Measurements from ENCODE around the gene CPN2. TPM values are rescaled to one million over a fixed set of nuclear protein-coding genes. Genes with fewer than 3 reads are reported as not detected.
A peak's percentile ranks its signal among the peaks of the same experiment; 100 is the strongest.

CPN2 gene
- total and polyA plus RNA-seq, 2 of the 13 experiments (the other 11 are each of a cell fraction or from before 2014, with no cell fraction given) = 26.7 to 27.7 TPM

DNA sequence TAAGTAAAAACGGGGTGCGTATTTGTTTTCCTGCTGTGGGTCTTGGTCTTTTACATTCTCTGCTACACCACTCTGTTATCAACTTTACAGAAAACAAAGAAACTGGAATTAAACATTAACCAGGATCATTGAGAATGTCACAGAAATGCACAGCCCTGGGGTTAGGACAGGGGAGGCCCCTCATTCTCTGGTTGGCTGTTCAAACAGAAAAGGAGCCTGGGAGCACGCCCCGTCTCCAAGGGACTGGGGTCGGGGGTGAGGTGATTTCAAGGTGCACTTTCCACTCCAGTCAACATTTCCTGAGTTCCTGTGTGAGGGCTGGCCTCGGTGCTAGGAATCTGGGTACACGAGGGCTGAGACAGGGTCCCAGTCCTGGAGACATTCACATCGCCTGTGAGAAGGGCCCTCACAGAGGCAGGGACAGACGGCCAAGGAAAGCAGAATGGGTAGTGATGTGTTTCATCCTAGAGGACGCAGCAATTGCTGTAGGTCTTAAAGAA is 30.3 kb downstream of the CPN2 start (continued):
- TF ChIP-seq ATF4 (CRISPR knock-in tag; IDR thresholded peaks at IDR 0.05) (0 out of 4 replicates have a peak, but pooled peaks of 1 of the 2 experiments have one; percentile 5), SRSF9 (IDR thresholded peaks at IDR 0.05; ENCODE audit: borderline replicate concordance, insufficient read depth, low read depth, low read length, poor library complexity, severe bottlenecking) (no peak), ZFP36L1 (CRISPR knock-in tag; IDR thresholded peaks at IDR 0.05) (no peak), XBP1 (CRISPR knock-in tag; IDR thresholded peaks at IDR 0.05) (no peak), ZNF83 (CRISPR knock-in tag; IDR thresholded peaks at IDR 0.05; ENCODE audit: borderline replicate concordance) (no peak), ZNF619 (CRISPR knock-in tag; IDR thresholded peaks at IDR 0.05) (peak; percentile 21; the same call in 1 of the 2 replicates), ZNF44 (CRISPR knock-in tag; IDR thresholded peaks at IDR 0.05) (no peak), GATAD2A (CRISPR knock-in tag; IDR thresholded peaks at IDR 0.05) (peak; percentile 87), FLYWCH1 (CRISPR knock-in tag; IDR thresholded peaks at IDR 0.05) (no peak), MED13 (CRISPR knock-in tag; IDR thresholded peaks at IDR 0.05) (no peak), DDIT3 (CRISPR knock-in tag; IDR thresholded peaks at IDR 0.05) (no peak), HNRNPK (IDR thresholded peaks at IDR 0.05; ENCODE audit: low read depth, low read length, poor library complexity, severe bottlenecking) (no peak), FOXC1 (CRISPR knock-in tag; IDR thresholded peaks at IDR 0.05; ENCODE audit: borderline replicate concordance) (0 out of 2 replicates have a peak, but pooled peaks have one; percentile 32), PAX8 (CRISPR knock-in tag; IDR thresholded peaks at IDR 0.05; ENCODE audit: borderline replicate concordance) (no peak), MNT (IDR thresholded peaks at IDR 0.05) (no peak), FOSL2 (CRISPR knock-in tag; IDR thresholded peaks at IDR 0.05) (no peak), HNRNPL (IDR thresholded peaks at IDR 0.05; ENCODE audit: low read depth, low read length) (no peak), ZNF550 (CRISPR knock-in tag; IDR thresholded peaks at IDR 0.05; ENCODE audit: borderline replicate concordance) (0 out of 2 replicates have a peak, but pooled peaks have one; percentile 41), ZC3H4 (CRISPR knock-in tag; IDR thresholded peaks at IDR 0.05; ENCODE audit: borderline replicate concordance) (no peak), ATF1 (CRISPR knock-in tag; IDR thresholded peaks at IDR 0.05) (no peak), RFXANK (CRISPR knock-in tag; IDR thresholded peaks at IDR 0.05) (no peak), MZF1 (CRISPR knock-in tag; IDR thresholded peaks at IDR 0.05; ENCODE audit: borderline replicate concordance) (no peak), PHF8 (CRISPR knock-in tag; IDR thresholded peaks at IDR 0.05) (no peak), ZNF441 (CRISPR knock-in tag; IDR thresholded peaks at IDR 0.05; ENCODE audit: borderline replicate concordance) (0 out of 2 replicates have a peak, but pooled peaks have one; percentile 22)
- TF ChIP-seq, protein P1, sequence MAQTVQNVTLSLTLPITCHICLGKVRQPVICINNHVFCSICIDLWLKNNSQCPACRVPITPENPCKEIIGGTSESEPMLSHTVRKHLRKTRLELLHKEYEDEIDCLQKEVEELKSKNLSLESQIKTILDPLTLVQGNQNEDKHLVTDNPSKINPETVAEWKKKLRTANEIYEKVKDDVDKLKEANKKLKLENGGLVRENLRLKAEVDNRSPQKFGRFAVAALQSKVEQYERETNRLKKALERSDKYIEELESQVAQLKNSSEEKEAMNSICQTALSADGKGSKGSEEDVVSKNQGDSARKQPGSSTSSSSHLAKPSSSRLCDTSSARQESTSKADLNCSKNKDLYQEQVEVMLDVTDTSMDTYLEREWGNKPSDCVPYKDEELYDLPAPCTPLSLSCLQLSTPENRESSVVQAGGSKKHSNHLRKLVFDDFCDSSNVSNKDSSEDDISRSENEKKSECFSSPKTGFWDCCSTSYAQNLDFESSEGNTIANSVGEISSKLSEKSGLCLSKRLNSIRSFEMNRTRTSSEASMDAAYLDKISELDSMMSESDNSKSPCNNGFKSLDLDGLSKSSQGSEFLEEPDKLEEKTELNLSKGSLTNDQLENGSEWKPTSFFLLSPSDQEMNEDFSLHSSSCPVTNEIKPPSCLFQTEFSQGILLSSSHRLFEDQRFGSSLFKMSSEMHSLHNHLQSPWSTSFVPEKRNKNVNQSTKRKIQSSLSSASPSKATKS (CRISPR knock-in tag; IDR thresholded peaks at IDR 0.05) = no peak
- TF ChIP-seq, protein P2, sequence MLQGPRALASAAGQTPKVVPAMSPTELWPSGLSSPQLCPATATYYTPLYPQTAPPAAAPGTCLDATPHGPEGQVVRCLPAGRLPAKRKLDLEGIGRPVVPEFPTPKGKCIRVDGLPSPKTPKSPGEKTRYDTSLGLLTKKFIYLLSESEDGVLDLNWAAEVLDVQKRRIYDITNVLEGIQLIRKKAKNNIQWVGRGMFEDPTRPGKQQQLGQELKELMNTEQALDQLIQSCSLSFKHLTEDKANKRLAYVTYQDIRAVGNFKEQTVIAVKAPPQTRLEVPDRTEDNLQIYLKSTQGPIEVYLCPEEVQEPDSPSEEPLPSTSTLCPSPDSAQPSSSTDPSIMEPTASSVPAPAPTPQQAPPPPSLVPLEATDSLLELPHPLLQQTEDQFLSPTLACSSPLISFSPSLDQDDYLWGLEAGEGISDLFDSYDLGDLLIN (CRISPR knock-in tag; IDR thresholded peaks at IDR 0.05; ENCODE audit: borderline replicate concordance) = no peak
